Ramos (cell line): ENCODE data around the gene ATP1A1.

Experiments
- in situ Hi-C: fragments of 300-500 bp; cut with MboI; formaldehyde crosslinking; loops from one replicate; pipeline ENCODE4 v1.14.3; 2022; ENCODE audit warnings: low sequenced_read_pairs; ENCODE audit not compliant: unreplicated experiment

Gene ATP1A1

GRCh38 chr1:116372651-116373430, at the start of gene ATP1A1:
TSS of gene ATP1A1 (plus strand) at chr1:116373244. CDS start at chr1:116373512, 268 bp downstream.
- in situ Hi-C loops = no loop called here

GRCh38 chr1:116323491-116323890, 49.6 kb upstream of the ATP1A1 start:
- in situ Hi-C loops = no loop called here

- in situ Hi-C loops = no loop called here
Observed at GRCh38 chr1:116324411-116324810, 48.6 kb upstream of the ATP1A1 start.

GRCh38 chr1:116325104-116325503, 47.9 kb upstream of the ATP1A1 start:
- in situ Hi-C loops = no loop called here

- in situ Hi-C loops = no loop called here
Observed at GRCh38 chr1:116325922-116326321, 47.1 kb upstream of the ATP1A1 start.

- in situ Hi-C loops = no loop called here
Observed at GRCh38 chr1:116326486-116326885, 46.6 kb upstream of the ATP1A1 start.

- in situ Hi-C loops = no loop called here
Observed at GRCh38 chr1:116328671-116329070, 44.4 kb upstream of the ATP1A1 start.

- in situ Hi-C loops = no loop called here
Observed at GRCh38 chr1:116329524-116330341, 43.3 kb upstream of the ATP1A1 start.

GRCh38 chr1:116330342-116330652, 42.7 kb upstream of the ATP1A1 start:
- in situ Hi-C loops = no loop called here

- in situ Hi-C loops = no loop called here
Observed at GRCh38 chr1:116330846-116331245, 42.2 kb upstream of the ATP1A1 start.

- in situ Hi-C loops = no loop called here
Observed at GRCh38 chr1:116331523-116331922, 41.5 kb upstream of the ATP1A1 start.

GRCh38 chr1:116332451-116332850, 40.6 kb upstream of the ATP1A1 start:
- in situ Hi-C loops = no loop called here

GRCh38 chr1:116333171-116334014, 39.7 kb upstream of the ATP1A1 start:
- in situ Hi-C loops = no loop called here

- in situ Hi-C loops = no loop called here
Observed at GRCh38 chr1:116334015-116334547, 39.0 kb upstream of the ATP1A1 start.

GRCh38 chr1:116334868-116335635, 38.0 kb upstream of the ATP1A1 start:
- in situ Hi-C loops = no loop called here

GRCh38 chr1:116335850-116336624, 37.0 kb upstream of the ATP1A1 start:
- in situ Hi-C loops = no loop called here

- in situ Hi-C loops = no loop called here
Observed at GRCh38 chr1:116337398-116337797, 35.6 kb upstream of the ATP1A1 start.

- in situ Hi-C loops = no loop called here
Observed at GRCh38 chr1:116338400-116338799, 34.6 kb upstream of the ATP1A1 start.
